ENCODE data around the gene ADGRD1. TPM values are rescaled to one million over a fixed set of nuclear protein-coding genes. Genes with fewer than 3 reads are reported as not detected.
"Not testable (repeated sequence)": the region's sequence is repeated elsewhere in the genome, so short reads cannot be mapped to it uniquely, and the experiment has no call there.

ADGRD1 gene
- total RNA-seq, 1 donor from 2014 or later: 0.08 TPM

DNA sequence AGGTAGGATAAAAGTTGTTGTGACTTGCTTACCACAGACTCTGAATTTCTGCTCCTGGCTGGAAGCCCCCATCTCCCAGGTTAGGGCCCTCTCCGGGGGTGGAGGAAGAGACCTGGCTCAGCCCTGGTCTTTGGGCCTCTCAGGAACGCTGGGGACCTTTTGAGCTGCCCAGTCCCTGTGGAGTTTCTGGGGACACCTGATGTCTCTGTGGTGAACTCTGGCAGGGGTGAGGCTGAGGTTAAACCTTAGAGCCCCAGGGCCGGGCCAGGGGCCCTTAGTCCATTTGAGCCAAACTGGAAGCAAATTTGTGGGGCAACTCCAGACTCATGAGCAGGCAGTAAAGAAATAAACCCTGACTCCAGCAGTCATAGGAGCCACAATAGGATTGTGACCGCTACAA is 112.1 kb downstream of the ADGRD1 start:
- Histone ChIP-seq H3K27me3 (ENCODE audit: control insufficient read depth, insufficient read depth, low read length) (no peaks in the 10 kb centered on the region), H3K4me3 (ENCODE audit: low read depth, low read length) (no peak overlapping the region), H3K36me3 (ENCODE audit: control insufficient read depth, insufficient read depth, low read length) (no peaks in the 10 kb centered on the region)
- DNase-seq (ENCODE audit: low read depth): no peak
- TF ChIP-seq, protein P1, sequence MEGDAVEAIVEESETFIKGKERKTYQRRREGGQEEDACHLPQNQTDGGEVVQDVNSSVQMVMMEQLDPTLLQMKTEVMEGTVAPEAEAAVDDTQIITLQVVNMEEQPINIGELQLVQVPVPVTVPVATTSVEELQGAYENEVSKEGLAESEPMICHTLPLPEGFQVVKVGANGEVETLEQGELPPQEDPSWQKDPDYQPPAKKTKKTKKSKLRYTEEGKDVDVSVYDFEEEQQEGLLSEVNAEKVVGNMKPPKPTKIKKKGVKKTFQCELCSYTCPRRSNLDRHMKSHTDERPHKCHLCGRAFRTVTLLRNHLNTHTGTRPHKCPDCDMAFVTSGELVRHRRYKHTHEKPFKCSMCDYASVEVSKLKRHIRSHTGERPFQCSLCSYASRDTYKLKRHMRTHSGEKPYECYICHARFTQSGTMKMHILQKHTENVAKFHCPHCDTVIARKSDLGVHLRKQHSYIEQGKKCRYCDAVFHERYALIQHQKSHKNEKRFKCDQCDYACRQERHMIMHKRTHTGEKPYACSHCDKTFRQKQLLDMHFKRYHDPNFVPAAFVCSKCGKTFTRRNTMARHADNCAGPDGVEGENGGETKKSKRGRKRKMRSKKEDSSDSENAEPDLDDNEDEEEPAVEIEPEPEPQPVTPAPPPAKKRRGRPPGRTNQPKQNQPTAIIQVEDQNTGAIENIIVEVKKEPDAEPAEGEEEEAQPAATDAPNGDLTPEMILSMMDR (IDR thresholded peaks at IDR 0.05; ENCODE audit: insufficient read depth, low read length, poor library complexity, severe bottlenecking): no peak

GRCh38 chr12:131066207-131066885 is 112.6 kb downstream of the ADGRD1 start:
- TF ChIP-seq, protein P1 (IDR thresholded peaks at IDR 0.05; ENCODE audit: insufficient read depth, low read length, poor library complexity, severe bottlenecking): no peak
- H3K36me3 ChIP-seq (ENCODE audit: control insufficient read depth, insufficient read depth, low read length): no peaks in the 10 kb centered on the region
- no peak for DNase-seq (ENCODE audit: low read depth)
- no peak overlapping the region for H3K4me3 ChIP-seq (ENCODE audit: low read depth, low read length)
- no peaks in the 10 kb centered on the region for H3K27me3 ChIP-seq (ENCODE audit: control insufficient read depth, insufficient read depth, low read length)

- Histone ChIP-seq H3K36me3 (ENCODE audit: control insufficient read depth, insufficient read depth, low read length) (no peaks in the 10 kb centered on the region), H3K27me3 (ENCODE audit: control insufficient read depth, insufficient read depth, low read length) (no peaks in the 10 kb centered on the region), H3K4me3 (ENCODE audit: low read depth, low read length) (no peak overlapping the region)
- DNase-seq (ENCODE audit: low read depth): no peak
- TF ChIP-seq, protein P1 (IDR thresholded peaks at IDR 0.05; ENCODE audit: insufficient read depth, low read length, poor library complexity, severe bottlenecking): no peak
Observed at GRCh38 chr12:131066886-131067490, 113.3 kb downstream of the ADGRD1 start.

- TF ChIP-seq, protein P1 (IDR thresholded peaks at IDR 0.05; ENCODE audit: insufficient read depth, low read length, poor library complexity, severe bottlenecking): no peak
- Histone ChIP-seq H3K27me3 (ENCODE audit: control insufficient read depth, insufficient read depth, low read length) (no peaks in the 10 kb centered on the region), H3K4me3 (ENCODE audit: low read depth, low read length) (no peak overlapping the region), H3K36me3 (ENCODE audit: control insufficient read depth, insufficient read depth, low read length) (no peaks in the 10 kb centered on the region)
- DNase-seq (ENCODE audit: low read depth): no peak
Observed at GRCh38 chr12:131067981-131068851, 114.5 kb downstream of the ADGRD1 start.

GRCh38 chr12:131068926-131069720 is 115.4 kb downstream of the ADGRD1 start:
- not testable (repeated sequence) for H3K27me3 ChIP-seq (ENCODE audit: control insufficient read depth, insufficient read depth, low read length); H3K36me3 ChIP-seq (ENCODE audit: control insufficient read depth, insufficient read depth, low read length); H3K4me3 ChIP-seq (ENCODE audit: low read depth, low read length); DNase-seq (ENCODE audit: low read depth)

GRCh38 chr12:131070136-131070535 is 116.4 kb downstream of the ADGRD1 start:
- not testable (repeated sequence) for H3K27me3 ChIP-seq (ENCODE audit: control insufficient read depth, insufficient read depth, low read length); H3K4me3 ChIP-seq (ENCODE audit: low read depth, low read length)

GRCh38 chr12:131070668-131071067 is 117.0 kb downstream of the ADGRD1 start:
- H3K36me3 ChIP-seq (ENCODE audit: control insufficient read depth, insufficient read depth, low read length); H3K27me3 ChIP-seq (ENCODE audit: control insufficient read depth, insufficient read depth, low read length); DNase-seq (ENCODE audit: low read depth); H3K4me3 ChIP-seq (ENCODE audit: low read depth, low read length): not testable (repeated sequence)

More at GRCh38 chr12:131070136-131070535, 116.4 kb downstream of the ADGRD1 start:
- not testable (repeated sequence) for H3K36me3 ChIP-seq (ENCODE audit: control insufficient read depth, insufficient read depth, low read length); DNase-seq (ENCODE audit: low read depth)

- not testable (repeated sequence) for H3K4me3 ChIP-seq (ENCODE audit: low read depth, low read length); H3K36me3 ChIP-seq (ENCODE audit: control insufficient read depth, insufficient read depth, low read length); DNase-seq (ENCODE audit: low read depth); H3K27me3 ChIP-seq (ENCODE audit: control insufficient read depth, insufficient read depth, low read length)
Observed at GRCh38 chr12:131071234-131071820, 117.6 kb downstream of the ADGRD1 start.

DNA sequence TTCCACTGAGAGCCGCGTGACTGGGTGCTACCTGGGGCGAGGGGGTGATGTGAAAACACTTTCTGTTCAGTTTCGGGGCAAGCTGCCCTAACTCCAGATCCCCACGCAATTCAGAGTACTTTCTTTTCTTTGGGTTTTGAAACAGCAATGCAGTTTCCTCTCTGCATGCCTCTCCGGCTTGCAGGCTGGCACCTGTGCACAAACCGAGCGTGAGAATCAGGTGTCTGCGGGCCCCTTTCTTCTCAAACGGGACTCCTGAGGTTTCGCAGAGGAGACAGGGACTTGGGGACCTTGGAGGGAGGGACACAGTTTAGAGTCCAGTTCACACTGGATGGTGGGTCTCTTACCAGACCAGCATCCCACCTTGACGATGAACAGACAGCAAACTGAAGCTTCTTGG is 118.2 kb downstream of the ADGRD1 start:
- H3K36me3 ChIP-seq (ENCODE audit: control insufficient read depth, insufficient read depth, low read length); H3K27me3 ChIP-seq (ENCODE audit: control insufficient read depth, insufficient read depth, low read length); H3K4me3 ChIP-seq (ENCODE audit: low read depth, low read length); DNase-seq (ENCODE audit: low read depth): not testable (repeated sequence)

All from kidney epithelial cell (primary cell).